WTC11 (cell line): ENCODE measurements around the gene MICAL3.
"Not testable (repeated sequence)": the region's sequence is repeated elsewhere in the genome, so short reads cannot be mapped to it uniquely, and the experiment has no call there.

ENCODE experiments used
- ETV6 ChIP-seq: sonication (generic); formaldehyde crosslinking; IDR thresholded peaks from 2 replicates; pipeline ENCODE4 v1.8.1; 2022; ENCODE audit warnings: mild to moderate bottlenecking, missing genetic modification reagents
- ZNF263 ChIP-seq: sonication (generic); formaldehyde crosslinking; IDR thresholded peaks from 2 replicates; pipeline ENCODE4 v1.8.1; 2022; ENCODE audit warnings: low read depth, mild to moderate bottlenecking, moderate library complexity, missing genetic modification reagents
- ZNF423 ChIP-seq: fragments of 250-450 bp; sonication (Bioruptor Pico); IDR thresholded peaks from 2 replicates; pipeline ENCODE4 v2.1.2; 2022; ENCODE audit warnings: mild to moderate bottlenecking, moderate library complexity
- TF ChIP-seq, protein P1 (sequence below): sonication (generic); formaldehyde crosslinking; conservative IDR thresholded peaks from 2 replicates; pipeline ENCODE4 v1.8.1; 2022; ENCODE audit warnings: mild to moderate bottlenecking, missing genetic modification reagents
- TF ChIP-seq, protein P2 (sequence below): fragments of 200-600 bp; IDR thresholded peaks from 2 replicates; pipeline ENCODE4 v1.8.0; 2022; ENCODE audit warnings: antibody characterized with exemption
- TF ChIP-seq, protein P3 (sequence below): fragments of 250-450 bp; sonication (Bioruptor Pico); IDR thresholded peaks from 2 replicates; pipeline ENCODE4 v1.9.0; 2021; ENCODE audit warnings: mild to moderate bottlenecking
- TF ChIP-seq, protein P4 (sequence below): sonication (generic); formaldehyde crosslinking; IDR thresholded peaks from 2 replicates; pipeline ENCODE4 v1.8.0; 2023; ENCODE audit warnings: missing genetic modification reagents

DNA sequence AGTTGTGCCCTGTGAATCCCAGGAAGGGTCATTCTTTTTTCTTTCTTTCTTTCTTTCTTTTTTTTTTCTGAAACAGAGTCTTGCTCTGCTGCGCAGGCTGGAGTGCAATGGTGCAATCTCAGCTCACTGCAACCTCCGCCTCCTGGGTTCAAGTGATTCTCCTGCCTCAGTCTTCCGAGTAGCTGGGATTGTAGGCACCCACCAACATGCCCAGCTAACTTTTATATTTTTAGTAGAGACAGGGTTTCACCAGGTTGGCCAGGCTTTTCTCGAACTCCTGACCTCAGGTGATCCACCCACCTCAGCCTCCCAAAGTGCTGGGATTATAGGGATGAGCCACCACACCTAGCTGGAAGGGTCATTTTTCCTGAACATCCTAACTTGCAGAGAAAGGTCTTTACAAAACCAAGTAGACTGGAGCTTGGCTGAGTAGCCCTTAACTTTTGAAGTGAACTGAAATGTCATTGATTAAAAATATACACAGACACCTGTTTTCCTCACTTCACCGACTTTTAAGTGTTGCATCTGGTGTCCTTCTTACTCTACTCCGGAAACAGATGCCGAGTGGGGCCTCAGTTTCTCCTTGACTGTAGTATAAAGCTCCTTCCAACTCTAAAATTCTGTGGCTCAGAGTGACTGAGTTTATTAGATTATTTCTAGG, 47.1 kb upstream of the MICAL3 start:
- TF ChIP-seq, protein P1, sequence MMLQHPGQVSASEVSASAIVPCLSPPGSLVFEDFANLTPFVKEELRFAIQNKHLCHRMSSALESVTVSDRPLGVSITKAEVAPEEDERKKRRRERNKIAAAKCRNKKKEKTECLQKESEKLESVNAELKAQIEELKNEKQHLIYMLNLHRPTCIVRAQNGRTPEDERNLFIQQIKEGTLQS (CRISPR knock-in tag), result not testable (repeated sequence)
- TF ChIP-seq ZNF263 (CRISPR knock-in tag); ETV6; ZNF423: not testable (repeated sequence)
- TF ChIP-seq, protein P2, sequence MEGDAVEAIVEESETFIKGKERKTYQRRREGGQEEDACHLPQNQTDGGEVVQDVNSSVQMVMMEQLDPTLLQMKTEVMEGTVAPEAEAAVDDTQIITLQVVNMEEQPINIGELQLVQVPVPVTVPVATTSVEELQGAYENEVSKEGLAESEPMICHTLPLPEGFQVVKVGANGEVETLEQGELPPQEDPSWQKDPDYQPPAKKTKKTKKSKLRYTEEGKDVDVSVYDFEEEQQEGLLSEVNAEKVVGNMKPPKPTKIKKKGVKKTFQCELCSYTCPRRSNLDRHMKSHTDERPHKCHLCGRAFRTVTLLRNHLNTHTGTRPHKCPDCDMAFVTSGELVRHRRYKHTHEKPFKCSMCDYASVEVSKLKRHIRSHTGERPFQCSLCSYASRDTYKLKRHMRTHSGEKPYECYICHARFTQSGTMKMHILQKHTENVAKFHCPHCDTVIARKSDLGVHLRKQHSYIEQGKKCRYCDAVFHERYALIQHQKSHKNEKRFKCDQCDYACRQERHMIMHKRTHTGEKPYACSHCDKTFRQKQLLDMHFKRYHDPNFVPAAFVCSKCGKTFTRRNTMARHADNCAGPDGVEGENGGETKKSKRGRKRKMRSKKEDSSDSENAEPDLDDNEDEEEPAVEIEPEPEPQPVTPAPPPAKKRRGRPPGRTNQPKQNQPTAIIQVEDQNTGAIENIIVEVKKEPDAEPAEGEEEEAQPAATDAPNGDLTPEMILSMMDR, result not testable (repeated sequence)
- TF ChIP-seq, protein P3, sequence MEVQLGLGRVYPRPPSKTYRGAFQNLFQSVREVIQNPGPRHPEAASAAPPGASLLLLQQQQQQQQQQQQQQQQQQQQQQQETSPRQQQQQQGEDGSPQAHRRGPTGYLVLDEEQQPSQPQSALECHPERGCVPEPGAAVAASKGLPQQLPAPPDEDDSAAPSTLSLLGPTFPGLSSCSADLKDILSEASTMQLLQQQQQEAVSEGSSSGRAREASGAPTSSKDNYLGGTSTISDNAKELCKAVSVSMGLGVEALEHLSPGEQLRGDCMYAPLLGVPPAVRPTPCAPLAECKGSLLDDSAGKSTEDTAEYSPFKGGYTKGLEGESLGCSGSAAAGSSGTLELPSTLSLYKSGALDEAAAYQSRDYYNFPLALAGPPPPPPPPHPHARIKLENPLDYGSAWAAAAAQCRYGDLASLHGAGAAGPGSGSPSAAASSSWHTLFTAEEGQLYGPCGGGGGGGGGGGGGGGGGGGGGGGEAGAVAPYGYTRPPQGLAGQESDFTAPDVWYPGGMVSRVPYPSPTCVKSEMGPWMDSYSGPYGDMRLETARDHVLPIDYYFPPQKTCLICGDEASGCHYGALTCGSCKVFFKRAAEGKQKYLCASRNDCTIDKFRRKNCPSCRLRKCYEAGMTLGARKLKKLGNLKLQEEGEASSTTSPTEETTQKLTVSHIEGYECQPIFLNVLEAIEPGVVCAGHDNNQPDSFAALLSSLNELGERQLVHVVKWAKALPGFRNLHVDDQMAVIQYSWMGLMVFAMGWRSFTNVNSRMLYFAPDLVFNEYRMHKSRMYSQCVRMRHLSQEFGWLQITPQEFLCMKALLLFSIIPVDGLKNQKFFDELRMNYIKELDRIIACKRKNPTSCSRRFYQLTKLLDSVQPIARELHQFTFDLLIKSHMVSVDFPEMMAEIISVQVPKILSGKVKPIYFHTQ (CRISPR knock-in tag), result not testable (repeated sequence)
- TF ChIP-seq, protein P4, sequence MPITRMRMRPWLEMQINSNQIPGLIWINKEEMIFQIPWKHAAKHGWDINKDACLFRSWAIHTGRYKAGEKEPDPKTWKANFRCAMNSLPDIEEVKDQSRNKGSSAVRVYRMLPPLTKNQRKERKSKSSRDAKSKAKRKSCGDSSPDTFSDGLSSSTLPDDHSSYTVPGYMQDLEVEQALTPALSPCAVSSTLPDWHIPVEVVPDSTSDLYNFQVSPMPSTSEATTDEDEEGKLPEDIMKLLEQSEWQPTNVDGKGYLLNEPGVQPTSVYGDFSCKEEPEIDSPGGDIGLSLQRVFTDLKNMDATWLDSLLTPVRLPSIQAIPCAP (CRISPR knock-in tag), result not testable (repeated sequence)
